Measurements from ENCODE around the gene RCOR2.

The RCOR2 gene

DNA sequence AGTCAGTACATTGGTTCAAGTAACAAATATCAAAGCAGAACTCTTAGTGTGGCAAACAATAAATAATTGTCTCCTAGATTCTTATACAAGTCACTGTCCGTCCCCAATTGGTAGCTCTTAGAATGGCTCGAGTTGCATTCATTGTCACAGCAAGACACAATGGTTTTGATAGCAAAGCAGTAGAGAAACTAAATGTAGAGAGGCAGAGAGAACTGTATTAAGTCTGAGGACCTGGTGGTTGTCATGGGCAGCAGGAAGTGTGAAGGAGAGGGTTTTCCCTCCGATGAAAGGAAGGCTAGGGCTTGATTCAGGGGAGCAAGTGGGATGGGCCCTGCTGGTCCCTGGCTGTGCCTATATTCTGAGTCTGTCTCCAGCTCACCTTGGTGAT lies 36.6 kb downstream of the RCOR2 start:
- Histone ChIP-seq H3K27ac (ENCODE audit: low read depth in 2 of 2, low read length in 2 of 2) (peak overlapping the region; percentile 10 to 59), H3K27me3 (ENCODE audit: control insufficient read depth in 2 of 2, insufficient read depth in 2 of 2, low read length in 2 of 2) (no peaks in the 10 kb centered on the region), H3K9me3 (ENCODE audit: control insufficient read depth in 2 of 2, low read length in 2 of 2) (no peaks in the 10 kb centered on the region), H3K4me1 (ENCODE audit: control insufficient read depth in 2 of 2, insufficient read depth in 2 of 2, low read length in 2 of 2) (peaks cover 27 to 31% of the 10 kb centered on the region in 2 donors), H3K4me3 (ENCODE audit: low read length in 2 of 2) (no peak overlapping the region), H3K36me3 (ENCODE audit: control insufficient read depth in 2 of 2, insufficient read depth in 2 of 2, low read length in 2 of 2) (peaks cover 3 to 5% of the 10 kb centered on the region in 2 donors), H3K9ac (ENCODE audit: low read depth in 1 of 2, low read length in 2 of 2) (no peak overlapping the region)

- peak overlapping the region; percentile 14 to 34 for H3K9ac ChIP-seq (ENCODE audit: low read depth in 1 of 2, low read length in 2 of 2)
- H3K27me3 ChIP-seq (ENCODE audit: control insufficient read depth in 2 of 2, insufficient read depth in 2 of 2, low read length in 2 of 2): no peaks in the 10 kb centered on the region
- H3K36me3 ChIP-seq (ENCODE audit: control insufficient read depth in 2 of 2, insufficient read depth in 2 of 2, low read length in 2 of 2): peaks cover 3 to 5% of the 10 kb centered on the region in 2 donors
- H3K4me3 ChIP-seq (ENCODE audit: low read length in 2 of 2): peak overlapping the region in 1 of 2 donors; percentile 32
- H3K9me3 ChIP-seq (ENCODE audit: control insufficient read depth in 2 of 2, low read length in 2 of 2): no peaks in the 10 kb centered on the region
- H3K4me1 ChIP-seq (ENCODE audit: control insufficient read depth in 2 of 2, insufficient read depth in 2 of 2, low read length in 2 of 2): peaks cover 25 to 30% of the 10 kb centered on the region in 2 donors
- H3K27ac ChIP-seq (ENCODE audit: low read depth in 2 of 2, low read length in 2 of 2): peak overlapping the region; percentile 50 to 59
Measured at GRCh38 chr11:63879598-63880402, 37.2 kb downstream of the RCOR2 start.

- Histone ChIP-seq H3K36me3 (ENCODE audit: control insufficient read depth in 2 of 2, insufficient read depth in 2 of 2, low read length in 2 of 2) (peaks cover 5% of the 10 kb centered on the region in 2 donors), H3K4me3 (ENCODE audit: low read length in 2 of 2) (no peak overlapping the region), H3K4me1 (ENCODE audit: control insufficient read depth in 2 of 2, insufficient read depth in 2 of 2, low read length in 2 of 2) (peaks cover 25% of the 10 kb centered on the region in 2 donors), H3K27ac (ENCODE audit: low read depth in 2 of 2, low read length in 2 of 2) (no peak overlapping the region), H3K27me3 (ENCODE audit: control insufficient read depth in 2 of 2, insufficient read depth in 2 of 2, low read length in 2 of 2) (no peaks in the 10 kb centered on the region), H3K9me3 (ENCODE audit: control insufficient read depth in 2 of 2, low read length in 2 of 2) (no peaks in the 10 kb centered on the region), H3K9ac (ENCODE audit: low read depth in 1 of 2, low read length in 2 of 2) (no peak overlapping the region)
Measured at GRCh38 chr11:63877658-63878241, 39.2 kb downstream of the RCOR2 start.

DNA sequence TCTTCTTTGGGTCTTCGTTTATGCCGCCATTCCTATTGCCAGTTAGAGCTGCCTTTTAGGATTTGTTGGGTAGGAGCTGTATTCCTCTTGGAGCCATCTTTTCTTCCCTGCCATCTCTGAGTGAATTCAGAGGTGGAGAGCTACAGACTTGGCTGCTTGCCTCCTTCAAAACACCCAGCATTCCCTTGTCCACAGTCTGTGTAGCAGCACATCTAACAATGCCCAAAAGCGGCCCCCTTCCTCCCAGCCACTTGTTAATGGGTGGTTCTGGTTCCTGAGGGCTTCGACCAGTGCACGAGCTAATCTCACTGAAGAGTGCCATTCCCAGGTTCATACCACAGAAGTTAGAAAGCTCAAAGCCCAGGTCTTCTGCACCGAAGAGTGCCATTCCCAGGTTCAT lies 40.3 kb downstream of the RCOR2 start:
- Histone ChIP-seq H3K27ac (ENCODE audit: low read depth in 2 of 2, low read length in 2 of 2) (no peak overlapping the region), H3K36me3 (ENCODE audit: control insufficient read depth in 2 of 2, insufficient read depth in 2 of 2, low read length in 2 of 2) (peaks cover 5% of the 10 kb centered on the region in 2 donors), H3K4me1 (ENCODE audit: control insufficient read depth in 2 of 2, insufficient read depth in 2 of 2, low read length in 2 of 2) (peaks cover 33 to 36% of the 10 kb centered on the region in 2 donors), H3K9ac (ENCODE audit: low read depth in 1 of 2, low read length in 2 of 2) (no peak overlapping the region), H3K27me3 (ENCODE audit: control insufficient read depth in 2 of 2, insufficient read depth in 2 of 2, low read length in 2 of 2) (no peaks in the 10 kb centered on the region), H3K9me3 (ENCODE audit: control insufficient read depth in 2 of 2, low read length in 2 of 2) (no peaks in the 10 kb centered on the region), H3K4me3 (ENCODE audit: low read length in 2 of 2) (no peak overlapping the region)

DNA sequence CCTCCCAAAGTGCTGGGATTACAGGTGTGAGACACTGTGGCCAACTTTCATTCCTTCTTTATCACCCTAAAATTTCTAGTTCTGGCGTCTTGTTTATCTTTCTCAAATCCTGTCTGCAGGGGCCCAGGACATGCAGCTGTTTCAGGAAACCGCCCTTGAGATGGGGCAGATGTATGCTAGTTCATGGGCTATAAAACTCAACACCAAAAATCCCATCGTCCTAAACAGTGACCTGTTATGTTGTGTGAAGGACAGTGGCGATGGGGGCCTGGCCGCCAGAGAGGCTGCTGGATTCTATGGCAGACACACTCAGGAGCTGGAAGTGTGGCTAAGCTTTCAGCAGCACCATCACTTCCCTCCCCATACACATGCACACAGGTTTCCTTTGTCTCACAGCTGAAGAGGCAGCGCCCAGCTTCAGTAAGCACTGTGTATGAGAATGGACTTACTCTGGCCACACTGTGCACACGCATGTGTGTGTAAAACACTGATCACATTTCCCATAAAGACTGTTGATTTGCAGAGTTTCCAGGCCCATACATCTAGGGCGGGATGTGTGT lies 41.4 kb downstream of the RCOR2 start:
- Histone ChIP-seq H3K4me3 (ENCODE audit: low read length in 2 of 2) (no peak overlapping the region), H3K4me1 (ENCODE audit: control insufficient read depth in 2 of 2, insufficient read depth in 2 of 2, low read length in 2 of 2) (peaks cover 40 to 43% of the 10 kb centered on the region in 2 donors), H3K27me3 (ENCODE audit: control insufficient read depth in 2 of 2, insufficient read depth in 2 of 2, low read length in 2 of 2) (no peaks in the 10 kb centered on the region), H3K9ac (ENCODE audit: low read depth in 1 of 2, low read length in 2 of 2) (no peak overlapping the region), H3K27ac (ENCODE audit: low read depth in 2 of 2, low read length in 2 of 2) (no peak overlapping the region), H3K36me3 (ENCODE audit: control insufficient read depth in 2 of 2, insufficient read depth in 2 of 2, low read length in 2 of 2) (peaks cover 5% of the 10 kb centered on the region in 2 donors), H3K9me3 (ENCODE audit: control insufficient read depth in 2 of 2, low read length in 2 of 2) (no peaks in the 10 kb centered on the region)

DNA sequence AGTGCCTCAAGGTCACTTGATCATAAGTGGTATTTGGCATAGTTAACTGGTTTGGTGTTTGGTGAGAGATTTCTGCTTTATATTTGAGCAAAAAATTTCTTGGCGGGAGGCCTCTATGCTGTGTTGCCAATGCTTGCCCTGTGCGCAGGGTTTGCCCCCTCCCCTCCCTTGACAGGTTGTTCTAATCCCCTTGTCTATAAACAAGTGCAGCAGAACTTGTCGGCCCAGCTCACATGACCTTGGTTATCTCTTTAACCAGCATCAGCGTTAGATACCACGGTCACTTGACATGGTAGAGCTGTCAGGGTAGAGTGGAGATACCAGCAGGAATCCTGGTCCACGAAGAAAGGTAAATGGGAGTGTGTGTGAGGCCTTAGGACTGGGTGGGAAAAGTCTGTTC lies 42.5 kb downstream of the RCOR2 start:
- Histone ChIP-seq H3K4me3 (ENCODE audit: low read length in 2 of 2) (no peak overlapping the region), H3K27me3 (ENCODE audit: control insufficient read depth in 2 of 2, insufficient read depth in 2 of 2, low read length in 2 of 2) (no peaks in the 10 kb centered on the region), H3K9me3 (ENCODE audit: control insufficient read depth in 2 of 2, low read length in 2 of 2) (no peaks in the 10 kb centered on the region), H3K27ac (ENCODE audit: low read depth in 2 of 2, low read length in 2 of 2) (no peak overlapping the region), H3K4me1 (ENCODE audit: control insufficient read depth in 2 of 2, insufficient read depth in 2 of 2, low read length in 2 of 2) (peaks cover 41 to 45% of the 10 kb centered on the region in 2 donors), H3K36me3 (ENCODE audit: control insufficient read depth in 2 of 2, insufficient read depth in 2 of 2, low read length in 2 of 2) (peaks cover 5% of the 10 kb centered on the region in 2 donors), H3K9ac (ENCODE audit: low read depth in 1 of 2, low read length in 2 of 2) (no peak overlapping the region)

GRCh38 chr11:63873311-63873710 lies 43.7 kb downstream of the RCOR2 start:
- H3K9ac ChIP-seq (ENCODE audit: low read depth in 1 of 2, low read length in 2 of 2): no peak overlapping the region
- peak overlapping the region; percentile 5 to 39 for H3K27ac ChIP-seq (ENCODE audit: low read depth in 2 of 2, low read length in 2 of 2)
- no peaks in the 10 kb centered on the region for H3K9me3 ChIP-seq (ENCODE audit: control insufficient read depth in 2 of 2, low read length in 2 of 2)
- H3K4me3 ChIP-seq (ENCODE audit: low read length in 2 of 2): no peak overlapping the region
- H3K36me3 ChIP-seq (ENCODE audit: control insufficient read depth in 2 of 2, insufficient read depth in 2 of 2, low read length in 2 of 2): peaks cover 5% of the 10 kb centered on the region in 2 donors
- H3K4me1 ChIP-seq (ENCODE audit: control insufficient read depth in 2 of 2, insufficient read depth in 2 of 2, low read length in 2 of 2): peaks cover 49 to 52% of the 10 kb centered on the region in 2 donors
- no peaks in the 10 kb centered on the region for H3K27me3 ChIP-seq (ENCODE audit: control insufficient read depth in 2 of 2, insufficient read depth in 2 of 2, low read length in 2 of 2)

DNA sequence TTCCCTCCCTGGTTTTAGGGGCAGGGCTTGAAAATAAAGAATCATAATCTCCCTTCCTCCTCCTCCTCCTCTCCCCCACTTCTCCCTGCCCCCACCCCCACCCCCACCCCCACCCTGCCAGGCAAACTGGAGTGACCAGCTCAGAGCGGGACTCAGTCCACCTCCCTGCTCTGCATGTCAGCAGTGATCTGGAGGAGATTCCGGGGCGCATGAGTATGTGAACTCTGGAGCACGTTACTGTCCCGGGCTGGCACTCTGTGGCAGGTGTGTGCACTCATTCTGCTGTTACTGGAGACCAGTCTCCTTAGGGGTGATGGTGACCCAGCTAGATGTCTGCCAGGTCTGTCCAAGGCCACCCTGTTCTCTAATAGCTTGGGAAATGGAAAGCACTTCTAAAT lies 44.2 kb downstream of the RCOR2 start:
- Histone ChIP-seq H3K4me3 (ENCODE audit: low read length in 2 of 2) (peak overlapping the region in 1 of 2 donors; percentile 48), H3K36me3 (ENCODE audit: control insufficient read depth in 2 of 2, insufficient read depth in 2 of 2, low read length in 2 of 2) (peaks cover 5% of the 10 kb centered on the region in 2 donors), H3K27ac (ENCODE audit: low read depth in 2 of 2, low read length in 2 of 2) (peak overlapping the region; percentile 67 to 81), H3K9ac (ENCODE audit: low read depth in 1 of 2, low read length in 2 of 2) (no peak overlapping the region), H3K27me3 (ENCODE audit: control insufficient read depth in 2 of 2, insufficient read depth in 2 of 2, low read length in 2 of 2) (no peaks in the 10 kb centered on the region), H3K9me3 (ENCODE audit: control insufficient read depth in 2 of 2, low read length in 2 of 2) (no peaks in the 10 kb centered on the region), H3K4me1 (ENCODE audit: control insufficient read depth in 2 of 2, insufficient read depth in 2 of 2, low read length in 2 of 2) (peaks cover 54 to 55% of the 10 kb centered on the region in 2 donors)

DNA sequence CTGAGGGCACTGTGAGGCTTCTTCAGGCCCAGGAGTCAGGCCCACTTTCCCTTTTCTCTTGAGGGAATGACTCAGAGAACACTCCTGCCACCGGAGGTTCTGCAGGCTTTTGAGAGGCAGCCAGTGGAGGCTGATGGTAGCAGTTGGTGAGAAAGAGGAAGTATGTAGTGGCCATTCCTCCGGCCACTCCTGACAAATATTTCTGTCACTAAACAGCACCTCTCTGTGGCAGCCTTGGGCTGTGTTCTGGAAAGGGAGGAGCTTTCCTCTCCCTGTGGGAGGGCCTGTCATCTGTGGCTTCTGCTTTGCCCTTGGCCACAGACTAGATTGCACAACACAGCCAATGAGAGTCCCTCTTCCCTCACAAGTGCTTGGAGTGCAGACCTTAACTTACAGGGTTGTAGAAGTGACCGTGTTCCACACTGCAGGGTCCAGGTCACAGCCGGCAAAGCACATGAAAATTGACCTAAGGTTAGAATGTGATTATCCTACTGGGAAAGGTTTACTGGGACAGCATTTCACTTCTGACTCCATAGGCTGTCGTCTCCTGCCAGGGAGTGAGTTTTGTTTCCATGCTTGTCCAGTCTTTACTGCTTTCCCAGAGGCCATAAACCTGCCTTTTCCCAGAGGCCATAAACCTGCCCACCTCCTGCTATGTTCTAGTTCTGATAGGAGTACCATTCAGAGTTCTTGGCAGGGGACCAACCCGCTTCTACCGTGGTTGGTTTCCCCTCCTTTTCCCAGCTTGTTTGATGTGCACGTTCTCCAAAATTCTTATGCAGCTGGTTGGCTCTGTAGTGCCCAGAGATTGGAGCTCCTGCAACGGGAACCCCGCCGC lies 44.8 kb downstream of the RCOR2 start:
- H3K4me3 ChIP-seq (ENCODE audit: low read length in 2 of 2): peak overlapping the region; percentile 48 to 50
- peaks cover 57 to 59% of the 10 kb centered on the region in 2 donors for H3K4me1 ChIP-seq (ENCODE audit: control insufficient read depth in 2 of 2, insufficient read depth in 2 of 2, low read length in 2 of 2)

More for the DNA sequence above, 44.8 kb downstream of the RCOR2 start:
- Histone ChIP-seq H3K9me3 (ENCODE audit: control insufficient read depth in 2 of 2, low read length in 2 of 2) (no peaks in the 10 kb centered on the region), H3K27me3 (ENCODE audit: control insufficient read depth in 2 of 2, insufficient read depth in 2 of 2, low read length in 2 of 2) (no peaks in the 10 kb centered on the region), H3K36me3 (ENCODE audit: control insufficient read depth in 2 of 2, insufficient read depth in 2 of 2, low read length in 2 of 2) (peaks cover 5 to 7% of the 10 kb centered on the region in 2 donors), H3K9ac (ENCODE audit: low read depth in 1 of 2, low read length in 2 of 2) (peak overlapping the region; percentile 7 to 37), H3K27ac (ENCODE audit: low read depth in 2 of 2, low read length in 2 of 2) (peak overlapping the region; percentile 67 to 81)

Measured in mucosa of rectum (tissue), 2 donors.